Measurements from ENCODE around the gene C19orf12.

DNA sequence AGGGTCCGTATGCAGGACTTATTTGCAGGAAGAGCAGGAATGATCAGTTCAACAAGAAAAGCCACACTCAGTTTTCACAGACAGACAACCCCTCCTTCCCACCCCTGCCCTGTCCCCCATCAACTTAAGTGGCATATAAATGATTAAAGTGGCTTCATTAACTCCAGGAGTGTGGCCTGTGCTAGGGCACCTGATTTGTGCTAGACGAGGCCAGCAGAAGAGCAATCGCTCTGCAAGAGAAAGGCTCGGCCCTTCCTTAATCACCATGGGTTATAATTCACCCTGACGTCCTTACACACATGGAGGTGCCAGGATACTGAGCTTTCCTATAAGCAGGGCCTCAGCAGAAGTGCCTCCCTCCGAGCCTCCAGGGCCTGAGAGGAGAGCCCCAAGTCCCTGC lies 14.6 kb downstream of the C19orf12 start:
- TF ChIP-seq, protein P1, sequence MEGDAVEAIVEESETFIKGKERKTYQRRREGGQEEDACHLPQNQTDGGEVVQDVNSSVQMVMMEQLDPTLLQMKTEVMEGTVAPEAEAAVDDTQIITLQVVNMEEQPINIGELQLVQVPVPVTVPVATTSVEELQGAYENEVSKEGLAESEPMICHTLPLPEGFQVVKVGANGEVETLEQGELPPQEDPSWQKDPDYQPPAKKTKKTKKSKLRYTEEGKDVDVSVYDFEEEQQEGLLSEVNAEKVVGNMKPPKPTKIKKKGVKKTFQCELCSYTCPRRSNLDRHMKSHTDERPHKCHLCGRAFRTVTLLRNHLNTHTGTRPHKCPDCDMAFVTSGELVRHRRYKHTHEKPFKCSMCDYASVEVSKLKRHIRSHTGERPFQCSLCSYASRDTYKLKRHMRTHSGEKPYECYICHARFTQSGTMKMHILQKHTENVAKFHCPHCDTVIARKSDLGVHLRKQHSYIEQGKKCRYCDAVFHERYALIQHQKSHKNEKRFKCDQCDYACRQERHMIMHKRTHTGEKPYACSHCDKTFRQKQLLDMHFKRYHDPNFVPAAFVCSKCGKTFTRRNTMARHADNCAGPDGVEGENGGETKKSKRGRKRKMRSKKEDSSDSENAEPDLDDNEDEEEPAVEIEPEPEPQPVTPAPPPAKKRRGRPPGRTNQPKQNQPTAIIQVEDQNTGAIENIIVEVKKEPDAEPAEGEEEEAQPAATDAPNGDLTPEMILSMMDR (IDR thresholded peaks at IDR 0.05), result no peak
- no peak for TF ChIP-seq POLR2A (IDR thresholded peaks at IDR 0.05)

All from adrenal gland (tissue), 5 donors.